NK-92 treated with Interleukin-12 subunit alpha and Interleukin-12 subunit beta, amount 100 ng/mL, for 24 hours (cell line): ENCODE measurements around the gene PALLD.

Source experiments
- DNase-seq: peaks from one replicate; lab custom pipeline; 2025; lab: John Stamatoyannopoulos, UW

PALLD gene

GRCh38 chr4:168852933-168853713, 356.3 kb downstream of the PALLD start:
- DNase-seq = no peak

- DNase-seq = no peak
These were observed 356.9 kb downstream of the PALLD start for GRCh38 chr4:168853770-168854169.

- no peak for DNase-seq
These were observed 357.6 kb downstream of the PALLD start for GRCh38 chr4:168854350-168854921.

GRCh38 chr4:168856312-168856711, 359.5 kb downstream of the PALLD start:
- DNase-seq = no peak

- DNase-seq = no peak
These were observed 360.2 kb downstream of the PALLD start for GRCh38 chr4:168857009-168857408.

GRCh38 chr4:168857546-168858314, 360.9 kb downstream of the PALLD start:
- no peak for DNase-seq

- no peak for DNase-seq
These were observed 362.2 kb downstream of the PALLD start for GRCh38 chr4:168859100-168859499.

GRCh38 chr4:168859888-168860694, 363.2 kb downstream of the PALLD start:
- no peak for DNase-seq

GRCh38 chr4:168860827-168861226, 364.0 kb downstream of the PALLD start:
- no peak for DNase-seq

GRCh38 chr4:168863719-168864647, 367.1 kb downstream of the PALLD start:
- DNase-seq = no peak

- no peak for DNase-seq
These were observed 368.1 kb downstream of the PALLD start for GRCh38 chr4:168864821-168865541.

- DNase-seq = no peak
These were observed 369.0 kb downstream of the PALLD start for GRCh38 chr4:168865854-168866253.

- no peak for DNase-seq
These were observed 369.8 kb downstream of the PALLD start for GRCh38 chr4:168866635-168867034.

- DNase-seq = no peak
These were observed 370.3 kb downstream of the PALLD start for GRCh38 chr4:168867128-168867527.

GRCh38 chr4:168868044-168868781, 371.4 kb downstream of the PALLD start:
- no peak for DNase-seq

GRCh38 chr4:168868802-168869201, 371.9 kb downstream of the PALLD start:
- DNase-seq = no peak

GRCh38 chr4:168870004-168870403, 373.2 kb downstream of the PALLD start:
- no peak for DNase-seq

GRCh38 chr4:168871632-168872031, 374.8 kb downstream of the PALLD start:
- DNase-seq = no peak

- no peak for DNase-seq
These were observed 377.2 kb downstream of the PALLD start for GRCh38 chr4:168874083-168874482.

- DNase-seq = no peak
These were observed 379.3 kb downstream of the PALLD start for GRCh38 chr4:168876106-168876505.
